GM19328 (cell line): ENCODE data around the gene OSTC.

Source experiments
- ATAC-seq: cut with Tn5 transposase; IDR thresholded peaks from one replicate; pipeline ENCODE4 v1.9.1; 2021; ENCODE audit warnings: mild to moderate bottlenecking, moderate library complexity; ENCODE audit not compliant: unreplicated experiment

The OSTC gene

GRCh38 chr4:108650212-108651013 is at the start of gene OSTC:
OSTC (plus strand) TSS chr4:108650599; CDS start chr4:108650656, 57 bp downstream.
- peak; percentile 92 for ATAC-seq

DNA sequence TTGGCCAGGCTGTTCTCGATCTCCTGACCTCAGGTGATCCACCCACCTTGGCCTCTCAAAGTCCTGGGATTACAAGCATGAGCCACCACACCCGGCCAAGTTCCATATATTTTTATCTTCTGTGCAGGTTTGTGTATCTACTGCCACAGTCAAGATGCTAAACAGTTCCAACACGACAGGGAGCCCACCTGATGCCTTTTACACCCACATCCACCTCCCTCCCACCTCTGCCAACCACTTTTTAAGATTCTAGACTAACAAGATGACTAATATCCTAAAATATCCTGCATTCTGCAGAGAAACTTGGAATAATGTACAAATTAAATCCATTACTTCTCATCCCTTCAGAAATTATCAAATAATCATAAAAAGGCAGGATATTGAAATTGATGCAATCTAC is 49.3 kb upstream of the OSTC start:
- ATAC-seq = no peak

GRCh38 chr4:108601532-108601931 is 48.9 kb upstream of the OSTC start:
- ATAC-seq = no peak

DNA sequence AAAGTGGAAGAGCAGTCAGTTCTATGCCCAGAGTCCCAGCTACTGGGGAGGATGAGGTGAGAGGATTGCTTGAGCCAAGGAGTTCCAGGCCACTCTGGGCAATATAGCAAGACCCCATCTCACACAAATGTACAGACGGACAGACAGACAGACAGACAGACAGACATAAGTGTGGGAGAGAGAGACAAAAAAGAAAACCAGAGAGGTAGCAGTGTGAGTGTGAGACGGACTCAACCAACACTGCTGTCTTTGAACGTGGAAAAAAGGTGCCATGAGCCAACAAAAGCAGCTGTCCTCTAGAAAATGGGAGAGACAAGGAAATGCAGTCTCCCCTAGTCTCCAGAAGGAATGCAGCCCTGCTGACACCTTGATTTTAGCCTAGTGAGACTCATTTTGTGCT is 48.2 kb upstream of the OSTC start:
- no peak for ATAC-seq

DNA sequence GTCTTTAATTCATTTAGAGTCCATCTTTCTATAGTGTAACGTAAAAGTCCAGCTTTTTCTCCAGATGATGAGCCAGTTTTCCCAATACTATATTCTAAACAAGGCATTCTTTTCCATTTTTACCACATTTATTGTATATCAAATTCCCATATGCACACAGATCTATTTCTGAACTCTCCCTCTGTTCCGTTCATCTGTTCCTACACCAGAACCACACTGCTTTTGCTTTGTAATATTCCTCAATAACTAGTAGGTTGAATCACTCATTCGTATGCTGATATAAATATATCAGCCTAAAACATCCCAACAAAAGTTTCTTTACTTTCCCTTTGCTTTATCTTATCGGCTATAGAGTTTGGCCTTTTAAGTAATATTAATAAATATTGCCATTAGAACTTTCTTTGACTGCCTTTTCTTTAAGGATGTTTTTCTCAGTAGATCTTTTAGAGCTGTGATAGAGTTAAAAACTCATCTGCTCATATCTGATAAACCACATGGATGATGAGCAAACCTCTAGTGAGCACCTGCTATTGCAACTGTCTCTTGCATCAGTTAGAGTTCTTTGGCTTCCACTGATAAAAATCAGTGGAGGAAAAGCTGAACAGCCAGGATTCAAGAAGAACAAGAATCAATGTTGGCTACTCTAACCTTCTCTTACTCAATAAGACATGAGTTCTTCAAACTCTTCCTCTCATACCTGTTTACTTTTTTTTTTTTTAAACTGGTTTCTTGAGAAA is 43.2 kb upstream of the OSTC start:
- no peak for ATAC-seq

- no peak for ATAC-seq
Measured at GRCh38 chr4:108611365-108611764, 39.0 kb upstream of the OSTC start.

DNA sequence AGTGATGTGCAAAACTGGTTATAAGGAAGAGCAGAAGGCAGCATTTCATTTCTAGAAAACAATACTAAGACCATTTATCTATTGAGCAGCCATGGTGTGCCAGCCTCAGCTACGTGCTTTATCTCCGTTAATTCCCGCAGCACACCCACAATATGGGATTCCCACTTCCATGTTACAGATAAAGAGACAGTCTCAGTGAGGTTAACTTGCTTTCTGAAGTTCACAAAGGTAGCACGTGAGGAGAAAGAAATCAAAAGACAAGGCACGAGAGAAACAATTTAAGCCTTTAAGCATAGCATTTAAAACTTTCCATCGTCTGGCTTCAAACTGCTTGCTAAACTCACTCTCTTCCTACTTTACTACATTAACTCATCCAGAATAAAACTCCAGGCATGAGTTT is 38.0 kb upstream of the OSTC start:
- no peak for ATAC-seq

GRCh38 chr4:108619372-108620100 is 30.9 kb upstream of the OSTC start:
- ATAC-seq = peak; percentile 3

DNA sequence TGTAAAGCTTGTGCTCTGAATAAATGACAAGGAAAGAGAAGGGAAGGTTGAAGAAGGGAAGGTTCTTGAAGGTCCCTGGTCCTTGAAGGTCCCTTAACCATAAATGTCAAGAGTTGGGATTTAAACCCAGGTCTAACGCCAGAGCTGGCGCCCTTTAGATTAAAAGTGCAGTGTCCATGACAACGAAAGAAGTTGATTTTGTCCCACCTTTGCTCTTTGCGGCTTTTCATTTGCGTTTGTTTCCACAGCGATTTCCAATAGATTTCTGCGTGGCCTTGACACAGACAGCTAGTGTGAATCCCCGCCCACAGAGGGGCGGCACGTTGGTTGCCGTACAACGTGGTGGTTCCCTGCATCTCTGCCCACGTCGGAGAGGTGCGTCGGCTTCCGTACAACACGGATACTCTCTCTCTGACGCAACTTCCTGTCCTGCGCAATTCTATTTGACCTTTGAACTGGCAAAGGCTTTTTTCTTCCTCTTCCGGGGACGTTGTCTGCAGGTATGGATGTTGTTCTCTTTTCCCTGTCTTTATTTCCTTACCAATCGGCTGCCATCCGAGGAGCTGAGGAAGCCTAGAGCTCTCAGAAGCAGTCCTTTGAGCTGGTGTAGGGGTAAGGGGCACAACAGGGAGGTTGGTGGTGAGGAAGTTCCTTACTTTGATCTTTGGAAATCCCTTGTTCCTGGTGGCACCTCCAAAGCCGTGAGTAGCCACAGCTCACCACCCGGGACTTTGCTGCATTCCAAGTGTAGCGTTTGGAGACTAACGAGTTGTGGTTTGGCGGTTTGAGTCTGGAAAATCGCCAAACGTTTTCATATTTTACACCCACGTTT is 30.1 kb upstream of the OSTC start, which contains the start of gene RPL34:
RPL34 (plus strand) TSS at position 476 of the 832 bp plus-strand sequence. CDS start 1,384 bp downstream, outside the sequence.
- ATAC-seq = peak; percentile 99

DNA sequence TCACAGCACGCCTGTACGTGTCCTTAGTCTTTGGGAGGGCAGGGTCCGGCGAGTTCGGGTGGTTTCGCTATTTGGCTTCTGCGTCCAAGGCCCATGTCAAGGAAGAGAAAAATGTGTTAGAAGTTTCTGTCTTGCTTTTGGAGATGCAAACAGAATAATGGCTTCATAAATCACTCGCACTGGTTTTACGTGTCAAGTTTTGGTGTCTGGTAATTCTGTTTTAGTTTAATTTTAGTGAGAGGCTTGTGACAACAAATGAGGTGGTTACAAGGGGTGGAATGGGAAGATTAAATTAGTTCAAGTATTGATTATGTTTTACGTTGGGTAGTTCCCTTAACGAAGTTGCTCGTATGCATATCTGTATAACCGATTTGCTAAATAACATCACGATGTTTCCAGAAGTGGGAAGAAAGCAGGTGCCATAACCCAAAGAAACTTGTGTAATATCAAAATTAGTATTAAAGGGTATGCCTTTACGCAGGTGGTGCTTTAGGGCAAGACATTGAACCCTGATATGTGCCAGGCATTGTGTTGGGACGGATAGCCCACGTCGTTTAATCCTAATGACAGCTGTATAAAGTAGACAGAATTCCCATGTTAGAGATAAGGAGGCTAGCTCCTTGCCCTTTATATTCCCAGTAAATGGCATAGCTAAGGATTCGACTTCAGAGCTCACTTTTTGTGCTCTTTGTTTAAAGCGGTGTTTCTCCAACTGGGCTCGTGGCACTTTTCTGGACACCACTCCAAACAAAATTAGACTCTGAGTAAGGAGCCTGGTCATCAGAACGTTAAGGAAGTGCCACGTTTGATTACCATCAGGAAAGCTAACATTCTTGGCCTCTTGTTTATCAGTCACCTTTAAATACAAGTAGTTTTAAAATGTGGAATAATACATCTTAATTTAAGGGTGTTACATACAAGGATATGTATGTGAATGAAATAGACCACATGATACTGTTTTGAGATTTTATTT is 29.2 kb upstream of the OSTC start:
- peak; percentile 9 for ATAC-seq

- no peak for ATAC-seq
Measured at GRCh38 chr4:108622022-108622421, 28.4 kb upstream of the OSTC start.

- no peak for ATAC-seq
Measured at GRCh38 chr4:108622828-108623227, 27.6 kb upstream of the OSTC start.

- ATAC-seq = no peak
Measured at GRCh38 chr4:108624263-108625056, 25.9 kb upstream of the OSTC start.

DNA sequence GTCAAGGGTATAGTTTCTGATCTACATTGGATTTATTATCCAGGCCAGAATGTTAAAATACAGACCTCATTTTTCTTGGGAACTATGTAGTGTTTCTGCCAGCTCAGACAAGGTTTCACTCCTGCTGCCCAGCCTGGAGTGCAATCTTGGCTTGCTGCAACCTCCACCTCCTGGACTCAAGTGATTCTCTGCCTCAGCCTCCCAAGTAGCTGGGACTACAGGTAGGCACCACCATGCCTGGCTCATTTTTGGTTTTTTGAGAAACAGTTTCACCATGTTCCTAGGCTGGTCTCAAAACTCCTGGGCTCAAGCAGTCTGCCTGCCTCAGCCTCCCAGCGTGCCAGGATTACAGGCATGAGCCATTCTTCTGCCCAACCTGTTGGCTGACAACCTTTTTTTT is 24.3 kb upstream of the OSTC start:
- no peak for ATAC-seq

GRCh38 chr4:108628411-108628810 is 22.0 kb upstream of the OSTC start:
- no peak for ATAC-seq

DNA sequence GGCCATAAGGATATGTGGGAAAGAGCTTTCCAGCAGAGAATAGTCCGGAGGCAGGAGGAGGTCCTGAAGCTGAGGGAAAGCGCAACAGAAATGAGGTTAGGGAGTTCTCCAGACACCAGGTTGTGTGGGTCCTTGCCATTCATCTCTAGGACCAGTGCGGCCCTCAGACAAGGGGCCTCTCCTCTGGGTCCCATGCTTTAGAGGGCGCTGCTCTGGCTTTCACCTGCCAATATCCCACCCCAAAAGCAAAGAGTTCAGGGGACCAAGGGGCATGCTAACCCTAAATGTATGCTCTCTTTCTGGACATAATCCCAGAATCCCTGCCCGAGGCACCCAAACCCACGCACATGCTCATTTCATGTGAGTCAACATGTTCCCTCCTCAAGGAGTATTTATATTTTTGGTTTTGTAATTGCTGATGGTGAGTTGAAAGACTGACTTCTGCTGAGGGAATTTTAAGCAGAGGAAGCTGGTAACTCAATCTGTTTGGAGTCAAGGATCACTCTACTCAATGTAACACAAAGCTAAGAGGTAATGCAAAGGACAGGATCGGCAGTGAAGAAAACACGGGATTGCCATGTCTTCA is 15.2 kb upstream of the OSTC start:
- no peak for ATAC-seq

DNA sequence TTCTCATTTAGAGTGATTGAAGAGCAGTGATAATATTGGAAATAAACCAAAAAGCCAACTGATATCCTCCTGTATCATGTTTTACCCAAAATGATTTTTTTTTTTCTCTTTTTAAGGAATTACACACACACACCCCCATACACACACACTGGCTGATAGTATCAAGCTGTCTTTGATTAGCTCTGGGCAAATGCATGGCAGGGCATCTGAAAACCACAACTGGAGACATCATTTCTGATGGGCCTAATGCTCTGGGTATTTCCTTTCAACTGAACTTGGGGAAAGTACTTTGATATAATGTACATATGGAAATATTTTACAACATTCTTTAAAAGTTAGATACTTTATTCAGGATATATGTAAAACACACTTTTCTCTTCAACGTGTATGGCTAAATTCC is 14.2 kb upstream of the OSTC start:
- ATAC-seq = no peak

GRCh38 chr4:108637856-108638255 is 12.5 kb upstream of the OSTC start:
- ATAC-seq = no peak
